Endometrial microvascular endothelial cells (primary cell): ENCODE data around the gene CABLES2. TPM values are rescaled to one million over a fixed set of nuclear protein-coding genes. Genes with fewer than 3 reads are reported as not detected.

Source experiments
- in situ Hi-C: cut with HindIII; loops from 2 replicates; pipeline ENCODE4 v1.10.0; 2017; ENCODE audit warnings: low sequenced_read_pairs, low pct_unique_long_range_greater_than_20kb; ENCODE audit errors: inconsistent ontology term
- total RNA-seq: library from RNA; depleted of rRNA; stranded (reverse); fragments of >200 nt; gene quantifications from one replicate; pipeline ENCODE4 v1.2.3, GENCODE V29; 2015; ENCODE audit errors: inconsistent ontology term

Gene CABLES2, protein sequence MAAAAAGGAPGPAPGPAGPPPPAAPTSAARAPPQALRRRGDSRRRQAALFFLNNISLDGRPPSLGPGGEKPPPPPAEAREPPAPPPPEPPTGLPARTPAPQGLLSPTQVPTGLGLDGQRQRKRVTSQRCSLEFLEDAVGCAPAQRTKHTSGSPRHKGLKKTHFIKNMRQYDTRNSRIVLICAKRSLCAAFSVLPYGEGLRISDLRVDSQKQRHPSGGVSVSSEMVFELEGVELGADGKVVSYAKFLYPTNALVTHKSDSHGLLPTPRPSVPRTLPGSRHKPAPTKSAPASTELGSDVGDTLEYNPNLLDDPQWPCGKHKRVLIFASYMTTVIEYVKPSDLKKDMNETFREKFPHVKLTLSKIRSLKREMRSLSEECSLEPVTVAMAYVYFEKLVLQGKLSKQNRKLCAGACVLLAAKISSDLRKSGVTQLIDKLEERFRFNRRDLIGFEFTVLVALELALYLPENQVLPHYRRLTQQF
- total RNA-seq: 6.9 TPM

GRCh38 chr20:62407221-62407992 is at the start of gene CABLES2:
TSS of gene CABLES2 (minus strand) at chr20:62407285. CDS start at chr20:62407276, 9 bp downstream.
- in situ Hi-C loops: no loop called here

DNA sequence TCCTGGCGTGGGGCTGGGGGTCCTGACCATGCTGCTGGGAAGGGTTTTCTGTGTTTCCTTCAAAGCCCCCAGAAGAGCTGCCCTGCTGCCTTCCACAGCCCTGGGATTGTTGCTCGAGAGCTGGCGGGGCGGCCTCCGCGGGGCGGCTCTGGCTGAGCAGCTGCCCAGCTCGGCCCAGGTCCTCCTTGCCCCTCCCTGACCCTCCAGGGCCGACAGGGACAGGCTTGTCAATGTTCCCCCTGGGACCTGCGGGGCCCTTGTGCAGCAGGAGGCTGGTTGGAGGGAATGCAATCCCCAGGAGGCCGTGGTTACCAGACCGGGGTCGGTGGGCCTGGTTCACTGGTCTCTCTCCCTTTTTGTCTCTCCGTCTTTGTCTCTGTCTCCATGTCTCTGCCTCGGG is 48.8 kb upstream of the CABLES2 start:
- in situ Hi-C loops: no loop called here

DNA sequence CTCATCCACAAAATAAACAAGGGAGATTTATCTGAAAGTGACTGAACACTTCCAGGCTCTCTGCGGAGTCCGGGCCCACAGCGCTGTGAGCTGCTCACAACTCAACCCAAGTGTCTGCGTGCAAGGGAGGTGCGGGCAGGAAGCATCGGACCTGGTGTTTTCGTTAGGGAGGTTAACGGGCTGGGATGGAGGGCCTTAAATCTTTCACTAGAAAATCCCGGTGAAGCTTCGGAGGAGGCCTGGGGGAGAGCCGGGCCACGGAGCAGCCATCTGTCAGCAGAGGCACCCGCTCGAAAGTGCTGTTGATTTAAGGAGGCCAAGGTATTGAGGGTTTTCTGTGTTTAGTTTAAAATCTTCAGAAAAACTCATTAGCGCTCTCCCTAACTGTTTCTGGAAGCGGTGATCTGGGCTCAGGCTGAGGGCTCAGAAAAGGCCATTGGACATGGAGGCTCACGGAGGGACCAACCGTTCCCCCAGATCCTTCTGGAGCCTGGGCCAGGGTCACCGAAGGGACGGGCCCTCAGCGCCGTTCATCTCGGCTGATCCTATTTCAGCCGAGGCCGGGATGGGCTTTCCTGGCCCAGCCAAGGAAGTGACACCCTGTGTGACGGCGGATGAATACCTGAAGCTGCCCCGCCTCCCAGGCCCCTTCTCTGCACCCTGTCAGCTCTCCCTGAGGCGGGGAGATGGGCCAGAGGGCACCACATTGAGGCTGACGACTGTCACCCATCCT is 48.0 kb upstream of the CABLES2 start:
- in situ Hi-C loops: no loop called here

DNA sequence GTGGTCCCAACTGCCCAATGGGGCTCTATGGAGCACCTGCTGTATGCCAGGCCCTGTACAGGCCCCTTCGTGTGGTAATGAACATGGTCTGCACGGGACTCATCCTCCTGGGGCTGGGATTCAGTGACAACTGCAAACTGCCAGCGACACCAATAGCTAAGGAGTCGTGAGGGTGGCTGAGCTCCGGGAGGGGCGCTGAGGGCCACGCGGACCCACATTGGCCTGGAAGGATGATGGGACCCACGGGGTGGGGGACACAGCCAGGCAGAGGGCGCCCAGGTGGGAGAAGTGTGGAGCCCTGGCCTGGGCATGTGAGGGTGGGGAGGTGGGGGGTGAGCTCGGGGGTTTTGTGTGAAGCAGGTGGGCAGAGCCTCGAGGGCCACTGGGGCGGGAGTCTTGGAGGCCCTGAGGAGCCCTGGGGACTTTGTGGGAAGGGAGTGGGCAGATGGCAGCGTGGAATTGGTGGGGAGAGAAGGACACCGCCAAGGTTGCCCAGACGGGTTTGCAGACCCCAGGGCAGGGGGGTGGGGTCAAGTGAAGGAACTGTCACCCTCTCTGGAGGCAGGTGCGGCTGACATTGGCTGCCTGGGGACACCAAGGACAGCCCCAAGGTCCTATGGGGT is 46.2 kb upstream of the CABLES2 start:
- in situ Hi-C loops: no loop called here

DNA sequence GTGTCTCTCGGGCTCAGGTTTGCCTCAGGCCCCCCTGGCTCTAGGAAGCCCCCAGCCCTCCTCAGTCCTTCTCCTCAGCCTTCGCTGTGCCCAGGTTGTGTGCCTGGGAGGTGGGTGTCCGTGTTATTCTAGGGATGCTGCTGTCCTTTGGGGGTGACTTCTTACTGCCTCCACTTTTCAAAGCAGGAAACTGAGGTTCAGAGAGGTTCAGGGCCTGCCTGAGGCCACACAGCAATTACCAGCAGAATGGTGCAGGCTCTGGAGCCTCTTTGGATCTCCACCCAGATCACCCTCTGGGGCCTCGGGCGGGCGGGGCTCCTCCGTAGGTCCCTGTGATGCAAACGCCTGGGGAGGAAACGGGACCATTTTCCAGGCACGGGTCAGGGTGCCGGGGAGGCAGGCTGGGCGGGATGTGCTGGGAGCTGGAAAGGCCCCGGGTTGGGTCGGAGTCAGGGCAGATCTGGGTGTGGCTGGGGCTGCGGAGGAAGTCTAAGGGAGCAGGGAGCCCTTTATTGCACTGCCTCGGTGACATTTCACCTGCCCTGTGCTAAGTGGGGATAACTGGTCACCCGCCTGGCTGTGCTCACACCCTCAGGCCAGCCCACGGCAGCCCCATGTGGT is 45.5 kb upstream of the CABLES2 start:
- in situ Hi-C loops: no loop called here

GRCh38 chr20:62451970-62452369 is 44.9 kb upstream of the CABLES2 start:
- in situ Hi-C loops: no loop called here

DNA sequence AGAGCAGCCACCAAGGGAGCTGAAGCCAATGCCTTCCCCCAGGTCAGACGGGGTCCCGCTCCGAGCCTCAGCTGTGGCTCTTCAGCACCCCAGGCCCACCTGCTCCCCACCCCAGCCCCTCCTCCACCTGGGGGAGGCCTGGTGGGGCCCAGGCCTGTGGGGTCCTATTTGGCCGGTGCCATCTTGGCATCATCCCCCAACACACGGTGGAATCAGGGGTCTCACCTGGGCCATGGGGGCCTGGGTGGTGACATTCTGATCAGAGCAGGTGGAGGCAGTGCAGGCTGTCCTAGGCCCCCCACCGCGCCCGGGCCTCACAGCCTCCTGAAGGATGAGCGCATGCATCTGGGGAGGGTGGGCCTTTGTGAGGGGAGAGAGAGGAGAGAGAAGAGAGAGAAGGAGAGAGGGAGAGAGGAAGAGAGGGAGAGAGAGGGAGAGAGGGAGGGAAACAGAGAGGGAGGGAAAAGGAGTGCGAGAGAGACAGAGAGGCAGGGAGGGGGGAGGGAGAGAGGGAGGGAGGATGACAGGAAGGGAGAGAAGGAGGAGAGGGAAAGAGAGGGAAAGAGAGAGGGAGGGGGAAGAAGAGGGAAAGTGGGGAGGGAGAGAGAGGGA is 44.2 kb upstream of the CABLES2 start:
- in situ Hi-C loops: no loop called here

- in situ Hi-C loops: no loop called here
Observed at GRCh38 chr20:62449951-62450691, 43.0 kb upstream of the CABLES2 start.

DNA sequence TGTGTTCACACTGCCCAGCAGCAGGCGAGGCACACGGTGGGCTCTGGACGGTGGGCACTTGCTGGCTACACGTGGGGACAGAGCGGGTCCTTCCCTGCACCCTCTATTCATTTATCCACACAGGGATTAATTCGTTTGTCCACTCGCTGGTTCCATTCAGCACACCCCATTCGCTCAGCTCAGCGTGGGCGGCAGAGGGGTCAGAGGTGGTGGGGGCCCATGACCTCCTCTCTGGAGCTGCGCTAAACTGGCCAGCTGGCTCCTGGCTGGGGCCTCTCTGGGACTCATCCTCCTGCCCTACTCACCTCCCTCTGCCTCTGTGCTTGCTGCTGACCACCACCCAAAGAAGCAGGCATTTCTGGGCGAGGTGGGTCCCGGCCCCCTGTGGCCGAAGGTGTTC is 41.7 kb upstream of the CABLES2 start:
- in situ Hi-C loops: no loop called here

DNA sequence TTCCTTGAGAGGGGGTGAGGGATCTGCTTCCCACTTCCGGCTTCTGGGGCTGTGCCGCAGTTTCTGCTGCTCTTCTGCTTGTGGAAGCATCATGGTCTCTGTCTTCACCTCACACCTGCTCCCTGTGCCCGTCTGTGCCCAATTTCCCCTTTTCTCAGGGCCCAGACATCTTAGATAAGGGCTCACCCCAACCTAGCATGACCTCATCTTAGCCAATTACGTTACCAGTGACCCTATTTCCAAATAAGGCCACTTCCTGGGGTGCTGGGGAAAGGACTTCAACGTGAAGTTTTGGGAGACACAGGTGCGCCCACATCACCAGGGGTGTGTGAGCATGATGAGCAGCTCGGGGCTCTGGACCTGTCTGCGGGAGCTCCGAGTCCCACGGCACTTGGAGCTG is 41.0 kb upstream of the CABLES2 start:
- in situ Hi-C loops: no loop called here

GRCh38 chr20:62446888-62447869 is 40.1 kb upstream of the CABLES2 start:
- in situ Hi-C loops: no loop called here

DNA sequence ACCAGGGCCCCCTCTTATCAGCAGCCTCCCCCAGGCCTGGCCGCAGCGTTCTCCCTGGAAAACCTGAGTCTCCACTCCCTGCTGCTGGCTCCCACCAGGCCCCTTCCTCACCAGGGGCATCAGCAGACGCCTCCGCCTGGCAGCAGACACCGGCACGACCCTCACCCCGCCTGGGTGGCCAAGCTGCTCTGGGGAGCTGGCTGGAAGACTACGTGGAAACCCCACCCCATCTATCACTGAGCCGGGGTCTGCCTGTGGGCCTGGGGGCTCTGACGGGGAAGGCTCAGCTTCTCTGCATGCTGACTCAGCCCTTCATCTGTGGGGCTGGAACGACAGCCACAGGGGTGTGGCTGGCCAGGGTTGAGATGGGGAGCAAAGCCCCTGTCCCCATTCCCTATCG is 39.4 kb upstream of the CABLES2 start:
- in situ Hi-C loops: no loop called here

GRCh38 chr20:62445553-62446340 is 38.7 kb upstream of the CABLES2 start:
- in situ Hi-C loops: no loop called here

GRCh38 chr20:62444286-62444685 is 37.2 kb upstream of the CABLES2 start:
- in situ Hi-C loops: no loop called here

- in situ Hi-C loops: no loop called here
Observed at GRCh38 chr20:62441987-62442539, 35.0 kb upstream of the CABLES2 start.
